IPS-18c (cell line): Measurements from ENCODE around the gene ADRA2B.
"Not testable (repeated sequence)": the region's sequence is repeated elsewhere in the genome, so short reads cannot be mapped to it uniquely, and the experiment has no call there.

Source experiments
- H3K4me3 ChIP-seq: 2 replicates; pipeline ENCODE4 v1.7.0; 2013; ENCODE audit warnings: low read depth, mild to moderate bottlenecking, low read length, moderate library complexity; ENCODE audit not compliant: insufficient read depth
- H3K9me3 ChIP-seq: one replicate; pipeline ENCODE4 v1.6.1; 2013; ENCODE audit warnings: mild to moderate bottlenecking, low read length, moderate library complexity; ENCODE audit not compliant: control insufficient read depth, insufficient read depth

Gene ADRA2B

DNA sequence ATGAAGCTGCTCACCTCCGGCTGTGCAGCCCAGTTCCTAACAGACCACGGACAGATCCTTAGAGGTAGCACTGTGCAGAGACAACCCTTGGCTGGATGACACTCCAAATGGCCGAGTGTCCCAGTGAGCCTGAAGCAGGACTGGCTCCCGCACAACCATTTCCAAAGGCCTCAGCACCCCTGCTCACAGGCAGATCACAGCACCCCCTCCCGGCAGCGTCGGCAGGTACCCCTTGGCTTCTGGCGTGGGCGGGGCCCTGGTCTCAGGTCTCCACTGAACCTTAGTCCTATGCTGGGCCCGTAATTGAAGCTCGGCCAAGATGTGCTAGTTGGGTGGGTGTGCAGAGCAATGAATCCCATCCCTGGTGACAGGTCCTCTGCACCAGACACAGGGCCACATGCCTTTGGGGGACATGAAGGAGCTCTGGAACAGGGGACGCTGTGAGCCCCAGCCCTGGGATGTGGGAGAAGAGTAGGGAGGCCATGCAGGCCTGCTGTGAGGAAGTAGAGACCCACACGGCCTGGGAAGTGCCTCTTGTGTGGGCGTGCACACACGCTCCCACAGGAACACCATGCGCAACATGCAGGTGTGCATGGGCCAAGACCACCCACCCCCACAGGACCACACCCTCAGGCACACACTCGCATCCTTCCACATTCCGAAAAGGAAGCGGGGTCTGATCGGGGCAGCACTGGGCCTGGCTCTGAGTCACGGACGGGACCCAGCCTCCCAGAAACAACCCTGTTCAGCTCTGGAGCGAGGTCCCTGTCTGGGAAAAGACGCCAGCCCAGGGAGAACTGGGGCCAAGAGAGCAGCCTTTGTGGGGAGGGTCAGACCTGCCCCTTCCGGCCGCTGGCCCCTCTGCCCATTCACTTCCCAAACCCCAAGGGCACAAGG, 26.1 kb upstream of the ADRA2B start:
- H3K9me3 ChIP-seq, result no peaks in the 10 kb centered on the region
- no peak overlapping the region for H3K4me3 ChIP-seq

GRCh38 chr2:96141624-96141967, 25.2 kb upstream of the ADRA2B start:
- H3K9me3 ChIP-seq, H3K4me3 ChIP-seq: not testable (repeated sequence)

DNA sequence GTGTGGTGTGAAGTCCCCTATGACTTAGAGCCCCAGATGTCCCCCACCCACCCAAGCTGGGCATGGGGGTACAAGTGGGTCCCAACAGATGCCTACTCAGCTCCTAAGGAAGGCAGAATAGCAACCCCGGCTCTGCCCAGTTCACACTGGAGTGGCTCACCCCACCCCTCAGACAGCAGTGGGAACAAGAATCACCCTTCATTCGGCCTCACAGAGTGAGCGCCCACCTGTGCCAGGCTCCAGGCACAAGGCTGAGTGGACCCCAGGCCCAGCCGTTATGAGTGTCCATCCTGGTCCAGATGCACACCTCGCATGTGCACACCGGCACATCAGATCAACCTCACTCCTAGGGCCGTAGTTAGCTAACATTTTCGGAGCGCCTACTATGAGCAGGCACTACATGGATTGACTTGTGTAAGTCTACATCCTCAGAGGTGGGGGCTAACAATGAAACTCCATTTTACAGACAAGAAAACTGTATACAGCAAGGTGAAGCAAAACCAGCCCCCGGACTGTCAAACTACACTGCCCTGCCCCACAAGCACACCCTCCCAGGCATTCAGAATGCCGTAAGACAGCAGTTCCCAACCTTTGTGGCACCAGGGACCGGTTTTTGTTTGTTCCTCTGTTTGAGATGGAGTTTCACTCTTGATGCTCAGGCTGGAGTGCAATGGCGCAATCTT, 24.7 kb upstream of the ADRA2B start:
- Histone ChIP-seq H3K4me3 (no peak overlapping the region), H3K9me3 (no peaks in the 10 kb centered on the region)

DNA sequence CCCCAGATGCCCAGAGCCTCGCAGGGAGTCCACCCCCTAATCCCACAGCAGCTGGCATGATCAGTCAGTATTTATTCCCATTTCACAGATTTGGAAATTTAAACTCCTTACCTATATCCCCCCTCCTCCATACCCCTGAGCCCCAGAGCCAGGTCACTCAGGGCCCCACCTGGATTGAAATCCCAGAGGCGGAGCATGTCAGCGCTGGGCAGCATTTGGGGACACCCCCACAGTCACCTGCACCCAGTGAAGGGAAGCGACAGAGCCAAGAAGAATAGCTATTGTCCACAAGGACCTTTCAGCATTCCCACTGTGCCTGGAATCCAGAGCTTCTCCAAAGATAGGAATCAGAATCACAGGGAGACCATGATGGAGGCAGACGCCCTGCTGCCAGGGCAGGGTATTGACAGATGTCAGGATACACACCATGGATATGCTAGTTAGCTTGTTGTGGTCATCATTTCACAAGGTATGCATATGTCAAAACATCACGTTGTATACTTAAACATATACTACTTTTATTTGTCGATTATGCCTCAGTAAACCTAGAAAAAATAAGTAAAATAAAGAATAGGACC, 22.9 kb upstream of the ADRA2B start:
- Histone ChIP-seq H3K4me3 (no peak overlapping the region), H3K9me3 (no peaks in the 10 kb centered on the region)

GRCh38 chr2:96138179-96139145, 22.1 kb upstream of the ADRA2B start, which contains the start of gene ASTL:
ASTL (minus strand) TSS chr2:96138502; CDS start chr2:96138436, 66 bp downstream.
- Histone ChIP-seq H3K4me3 (peak within 1 kb of the TSS; percentile 3; the same call in 1 of the 2 replicates), H3K9me3 (no peaks in the 10 kb centered on the region)

GRCh38 chr2:96137321-96138178, 21.2 kb upstream of the ADRA2B start:
- no peaks in the 10 kb centered on the region for H3K9me3 ChIP-seq

DNA sequence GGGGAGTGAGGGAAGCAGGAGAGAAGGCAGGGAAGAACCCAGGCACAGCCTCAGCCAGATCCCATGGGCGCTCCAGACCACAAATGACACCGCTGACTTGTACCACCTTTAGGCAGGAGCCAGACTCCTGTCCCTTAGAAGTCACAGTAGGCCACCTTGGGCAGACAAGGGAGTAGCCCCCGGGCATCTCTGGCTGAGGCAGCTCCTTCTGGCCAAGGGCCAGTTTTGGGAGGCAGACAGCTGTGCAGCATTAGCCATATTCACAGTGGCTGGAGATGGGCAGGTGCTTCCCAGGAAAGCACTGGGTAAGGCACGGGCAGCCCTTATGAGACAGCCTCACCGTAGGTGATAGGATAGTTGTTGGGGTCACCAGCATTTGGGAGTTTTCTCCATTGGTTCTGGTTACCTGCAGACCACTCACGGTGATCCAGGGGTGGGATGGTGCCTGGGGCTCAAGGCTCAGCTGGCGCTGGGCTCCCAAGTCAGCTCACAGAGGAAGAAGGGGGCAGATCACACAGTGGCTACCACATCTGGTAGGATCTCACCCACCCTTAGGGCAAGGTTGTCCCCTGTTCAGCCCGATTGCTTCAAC, 19.9 kb upstream of the ADRA2B start:
- no peaks in the 10 kb centered on the region for H3K9me3 ChIP-seq
- no peak overlapping the region for H3K4me3 ChIP-seq

More at GRCh38 chr2:96137321-96138178, 21.2 kb upstream of the ADRA2B start:
- H3K4me3 ChIP-seq, result peak overlapping the region; percentile 3; the same call in 1 of the 2 replicates

DNA sequence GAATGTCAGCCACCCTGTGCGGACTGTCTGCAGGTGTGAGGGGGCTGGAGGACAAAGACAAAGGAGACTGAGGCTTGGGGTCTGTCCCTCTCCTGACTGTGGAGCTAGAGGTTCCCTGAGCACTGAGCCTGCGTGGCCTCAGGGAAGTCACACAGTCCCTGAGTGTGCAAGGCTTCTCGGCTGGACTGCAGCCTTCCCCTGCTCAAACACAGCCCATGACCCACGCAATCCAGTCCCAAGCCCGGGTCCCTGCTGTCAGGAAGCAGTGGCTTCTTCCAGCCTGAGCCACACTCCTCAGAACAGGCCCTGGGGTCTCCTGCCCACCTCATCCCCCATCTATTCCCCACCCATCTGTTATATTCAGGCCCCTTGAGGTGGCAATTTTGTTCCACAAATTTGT, 19.2 kb upstream of the ADRA2B start:
- H3K9me3 ChIP-seq, result no peaks in the 10 kb centered on the region

DNA sequence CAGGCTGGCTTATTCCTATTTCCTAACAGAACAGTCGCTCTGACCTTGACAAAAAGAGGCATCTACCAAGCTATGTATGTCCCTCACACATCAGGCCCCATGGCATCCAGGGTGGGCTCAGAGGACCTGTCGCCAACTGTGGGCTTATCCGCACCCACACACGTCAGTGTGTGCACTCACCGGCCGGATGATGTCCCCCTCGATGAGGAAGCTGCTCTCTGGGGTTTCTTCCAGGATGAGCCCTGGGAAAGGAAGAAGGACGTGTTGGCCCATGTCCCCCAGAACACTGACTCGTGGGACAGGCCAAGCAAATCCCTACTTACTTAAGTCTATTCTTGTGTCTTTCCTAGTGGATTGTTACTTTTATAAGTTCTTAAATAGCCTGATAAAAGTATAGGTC, 18.8 kb upstream of the ADRA2B start:
- Histone ChIP-seq H3K4me3 (no peak overlapping the region), H3K9me3 (no peaks in the 10 kb centered on the region)

More for the DNA sequence above, 19.2 kb upstream of the ADRA2B start:
- no peak overlapping the region for H3K4me3 ChIP-seq

DNA sequence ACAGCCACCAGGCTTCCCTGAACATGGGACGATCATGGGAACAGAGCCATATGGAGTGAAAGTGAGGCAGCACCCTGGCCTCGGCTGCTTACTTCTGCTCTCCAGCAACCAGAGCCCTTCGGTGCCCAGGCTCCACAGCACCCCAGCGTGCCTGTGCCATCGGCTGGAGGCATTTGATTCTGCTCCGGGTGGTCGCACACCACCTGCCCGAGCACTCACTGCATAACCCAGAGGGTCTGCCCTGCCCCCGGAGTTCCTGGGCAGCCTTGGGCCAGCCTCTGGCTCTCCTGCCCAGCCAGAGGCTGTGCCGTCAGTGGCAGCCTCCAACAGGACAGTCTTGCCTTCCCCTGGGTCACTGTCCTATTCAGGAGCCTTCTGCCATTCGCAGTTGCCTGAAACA, 18.1 kb upstream of the ADRA2B start:
- no peak overlapping the region for H3K4me3 ChIP-seq
- H3K9me3 ChIP-seq, result no peaks in the 10 kb centered on the region

- H3K9me3 ChIP-seq, result no peaks in the 10 kb centered on the region
- H3K4me3 ChIP-seq, result no peak overlapping the region
Measured at GRCh38 chr2:96131813-96132745, 15.7 kb upstream of the ADRA2B start.

GRCh38 chr2:96131152-96131812, 14.9 kb upstream of the ADRA2B start:
- Histone ChIP-seq H3K4me3 (no peak overlapping the region), H3K9me3 (no peaks in the 10 kb centered on the region)

- Histone ChIP-seq H3K9me3 (no peaks in the 10 kb centered on the region), H3K4me3 (no peak overlapping the region)
Measured at GRCh38 chr2:96130483-96130882, 14.1 kb upstream of the ADRA2B start.

- Histone ChIP-seq H3K4me3 (no peak overlapping the region), H3K9me3 (no peaks in the 10 kb centered on the region)
Measured at GRCh38 chr2:96129528-96130120, 13.3 kb upstream of the ADRA2B start.
